Transverse colon (tissue), 4 donors: ENCODE measurements around the gene KCNK17. TPM values are rescaled to one million over a fixed set of nuclear protein-coding genes. Genes with fewer than 3 reads are reported as not detected.

Experiments
- DNase-seq: peaks from one replicate; pipeline ENCODE4 v3.0.0-alpha.2; 2019
- H3K27ac ChIP-seq, 4 donors: fragments of 200-600 bp; sonication (generic); 2 replicates each; pipeline ENCODE4 v1.5.1; 2016 to 2018; ENCODE audit warnings: inconsistent platforms in 4 of 4
- H3K27me3 ChIP-seq: fragments of 200-600 bp; sonication (generic); 2 replicates; pipeline ENCODE4 v1.5.1; 2017; ENCODE audit warnings: inconsistent platforms
- H3K36me3 ChIP-seq, 4 donors: fragments of 200-600 bp; sonication (generic); 2 replicates each; pipeline ENCODE4 v1.5.1; 2017 to 2019; ENCODE audit warnings: inconsistent platforms in 4 of 4
- H3K4me1 ChIP-seq, 4 donors: fragments of 200-600 bp; sonication (generic); 2 replicates each; pipeline ENCODE4 v1.5.1; 2017 to 2020; ENCODE audit warnings: inconsistent platforms in 4 of 4
- H3K4me3 ChIP-seq, 4 donors: fragments of 200-600 bp; sonication (generic); 1 replicate in 1 of 4; 2 replicates in 3 of 4; pipeline versions ENCODE4 v1.5.1 to v1.6.1; 2017 to 2019; ENCODE audit warnings: inconsistent platforms in 4 of 4
- H3K9me3 ChIP-seq, 2 donors: fragments of 200-600 bp; sonication (generic); 2 replicates each; pipeline ENCODE4 v1.5.1; 2017 to 2019; ENCODE audit warnings: inconsistent platforms in 2 of 2
- EP300 ChIP-seq: sonication (generic); formaldehyde crosslinking; IDR thresholded peaks from one replicate; pipeline ENCODE4 v1.6.1; 2017; ENCODE audit warnings: antibody characterized with exemption, low read depth
- POLR2A ChIP-seq: fragments of 450-650 bp; IDR thresholded peaks from one replicate; pipeline ENCODE4 v1.6.1; 2016; ENCODE audit warnings: antibody characterized with exemption, mild to moderate bottlenecking, moderate library complexity
- POLR2AphosphoS5 ChIP-seq, 3 donors: sonication (generic); formaldehyde crosslinking; IDR thresholded peaks; one replicate each; pipeline ENCODE4 v1.6.1; 2016; ENCODE audit warnings: antibody characterized with exemption in 3 of 3
- WGBS, 2 donors: methylation state at CpG; one replicate each; pipeline ENCODE4 v1.1.5; 2018; ENCODE audit warnings: low coverage in 1 of 2; 5-methylcytosine and 5-hydroxymethylcytosine counted together
- in situ Hi-C, 4 donors: fragments of 200-750 bp; cut with MboI; loops; one replicate each; pipeline versions ENCODE4 v1.15.0 to v1.15.1; 2017; ENCODE audit warnings: low sequenced_read_pairs in 3 of 4, low pct_ligation_motif_present in 1 of 4, low pct_unique_long_range_greater_than_20kb in 1 of 4
- intact Hi-C: fragments of 100-400 bp; cut with DNase I; formaldehyde crosslinking; loops from one replicate; pipeline ENCODE4 v1.15.1; 2023; ENCODE audit warnings: low total_unique reads
- total RNA-seq, 4 donors: library from RNA; depleted of rRNA; stranded (reverse); fragments of >200 nt; gene quantifications; one replicate each; pipeline ENCODE4 v1.1.0, GENCODE V29; 2016
- TF ChIP-seq, protein P1 (sequence below), 5 experiments: fragments of 200-600 bp in 3 of 5; fragments of 450-650 bp in 2 of 5; sonication (generic) in 3 of 5; IDR thresholded peaks; 1 replicate in 2 of 5; 2 replicates in 3 of 5; pipeline ENCODE4 v1.5.1; 2016 to 2017; ENCODE audit warnings: antibody characterized with exemption in 5 of 5, inconsistent platforms in 3 of 5, mild to moderate bottlenecking in 2 of 5, moderate library complexity in 1 of 5

The KCNK17 gene, protein sequence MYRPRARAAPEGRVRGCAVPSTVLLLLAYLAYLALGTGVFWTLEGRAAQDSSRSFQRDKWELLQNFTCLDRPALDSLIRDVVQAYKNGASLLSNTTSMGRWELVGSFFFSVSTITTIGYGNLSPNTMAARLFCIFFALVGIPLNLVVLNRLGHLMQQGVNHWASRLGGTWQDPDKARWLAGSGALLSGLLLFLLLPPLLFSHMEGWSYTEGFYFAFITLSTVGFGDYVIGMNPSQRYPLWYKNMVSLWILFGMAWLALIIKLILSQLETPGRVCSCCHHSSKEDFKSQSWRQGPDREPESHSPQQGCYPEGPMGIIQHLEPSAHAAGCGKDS
- under 1 TPM in 1 of 4 donors, not detected in 3; 0.96 TPM for total RNA-seq

GRCh38 chr6:39314273-39314795, at the start of gene KCNK17:
Gene KCNK17 (minus strand): TSS chr6:39314419. CDS start chr6:39314320, 99 bp downstream.
- Histone ChIP-seq H3K9me3 (no peaks in the 10 kb centered on the region), H3K4me1 (peaks cover 0 to 13% (median 13%) of the 10 kb centered on the region in 4 donors), H3K4me3 (peak within 1 kb of the TSS in 2 of 4 donors; percentile 17 to 41), H3K27ac (no peak within 1 kb of the TSS), H3K27me3 (peaks cover 50% of the 10 kb centered on the region), H3K36me3 (no peaks in the 10 kb centered on the region)
- TF ChIP-seq EP300 (no peak), POLR2AphosphoS5 (IDR thresholded peaks at IDR 0.05) (no peak), POLR2A (no peak)
- TF ChIP-seq, protein P1, sequence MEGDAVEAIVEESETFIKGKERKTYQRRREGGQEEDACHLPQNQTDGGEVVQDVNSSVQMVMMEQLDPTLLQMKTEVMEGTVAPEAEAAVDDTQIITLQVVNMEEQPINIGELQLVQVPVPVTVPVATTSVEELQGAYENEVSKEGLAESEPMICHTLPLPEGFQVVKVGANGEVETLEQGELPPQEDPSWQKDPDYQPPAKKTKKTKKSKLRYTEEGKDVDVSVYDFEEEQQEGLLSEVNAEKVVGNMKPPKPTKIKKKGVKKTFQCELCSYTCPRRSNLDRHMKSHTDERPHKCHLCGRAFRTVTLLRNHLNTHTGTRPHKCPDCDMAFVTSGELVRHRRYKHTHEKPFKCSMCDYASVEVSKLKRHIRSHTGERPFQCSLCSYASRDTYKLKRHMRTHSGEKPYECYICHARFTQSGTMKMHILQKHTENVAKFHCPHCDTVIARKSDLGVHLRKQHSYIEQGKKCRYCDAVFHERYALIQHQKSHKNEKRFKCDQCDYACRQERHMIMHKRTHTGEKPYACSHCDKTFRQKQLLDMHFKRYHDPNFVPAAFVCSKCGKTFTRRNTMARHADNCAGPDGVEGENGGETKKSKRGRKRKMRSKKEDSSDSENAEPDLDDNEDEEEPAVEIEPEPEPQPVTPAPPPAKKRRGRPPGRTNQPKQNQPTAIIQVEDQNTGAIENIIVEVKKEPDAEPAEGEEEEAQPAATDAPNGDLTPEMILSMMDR (IDR thresholded peaks at IDR 0.05) = no peak
- 32 to 62% methylated on average over 5 to 7 of the region's 28 CpGs for WGBS, 2 donors
- in situ Hi-C loops = loop anchor here (25.0 kb wide), 3 partner anchors 327 to 452 kb away; no protein-coding TSS in a partner anchor
- DNase-seq = no peak
- intact Hi-C loops = loop anchor here (5.0 kb wide), 1 partner anchor 442 kb away; no protein-coding TSS in a partner anchor

DNA sequence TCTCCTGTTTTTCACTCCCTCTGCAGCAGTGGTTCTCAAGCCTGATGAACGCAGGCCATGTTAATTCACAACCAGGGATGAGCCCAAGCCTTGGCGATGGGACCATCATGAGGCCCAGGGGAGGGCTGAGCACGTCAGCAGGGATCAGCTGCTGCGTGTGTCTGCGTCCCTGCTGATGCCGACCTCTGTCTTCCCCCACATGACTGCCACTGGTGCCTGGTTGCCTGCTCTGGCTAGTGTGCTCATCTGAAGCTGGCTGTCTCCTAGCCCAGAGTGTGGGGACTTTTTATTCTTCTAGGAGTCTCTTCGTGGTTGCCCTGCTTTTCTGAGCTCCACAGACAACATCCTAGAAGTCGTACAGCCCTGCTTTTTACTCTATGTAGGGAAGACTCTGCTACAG, 49.1 kb upstream of the KCNK17 start:
- Histone ChIP-seq H3K27me3 (no peaks in the 10 kb centered on the region), H3K4me1 (no peaks in the 10 kb centered on the region), H3K27ac (no peak overlapping the region), H3K4me3 (no peak overlapping the region), H3K9me3 (no peaks in the 10 kb centered on the region), H3K36me3 (no peaks in the 10 kb centered on the region)
- intact Hi-C loops (loop anchor here (10.0 kb wide), 1 partner anchor 512 kb away; no protein-coding TSS in a partner anchor), in situ Hi-C loops (loop anchor here (25.0 kb wide), 4 partner anchors 524 to 1674 kb away; partner anchors contain the start of genes TSPO2 (in 2 of the 4) and UNC5CL (in 2 of the 4))
- DNase-seq = no peak
- WGBS, 2 donors = 67 to 81% methylated on average over 1 to 8 of the region's 8 CpGs
- TF ChIP-seq, protein P1 (IDR thresholded peaks at IDR 0.05) = no peak
- TF ChIP-seq POLR2A (no peak), EP300 (no peak), POLR2AphosphoS5 (IDR thresholded peaks at IDR 0.05) (no peak)

- in situ Hi-C loops (loop anchor here (25.0 kb wide), 4 partner anchors 525 to 1675 kb away; partner anchors contain the start of genes TSPO2 (in 2 of the 4) and UNC5CL (in 2 of the 4)), intact Hi-C loops (loop anchor here (10.0 kb wide), 1 partner anchor 512 kb away; no protein-coding TSS in a partner anchor)
- no peaks in the 10 kb centered on the region for H3K4me1 ChIP-seq
- H3K27ac ChIP-seq = no peak overlapping the region
- H3K27me3 ChIP-seq = no peaks in the 10 kb centered on the region
- DNase-seq = no peak
- H3K9me3 ChIP-seq = no peaks in the 10 kb centered on the region
- no peaks in the 10 kb centered on the region for H3K36me3 ChIP-seq
- H3K4me3 ChIP-seq = no peak overlapping the region
- TF ChIP-seq POLR2AphosphoS5 (IDR thresholded peaks at IDR 0.05) = no peak
- TF ChIP-seq POLR2A = no peak
- TF ChIP-seq, protein P1 (IDR thresholded peaks at IDR 0.05) = no peak
- TF ChIP-seq EP300 = no peak
- 48 to 54% methylated on average over 2 to 3 of the region's 3 CpGs for WGBS, 2 donors
These were observed 48.3 kb upstream of the KCNK17 start for GRCh38 chr6:39362487-39362865.
